Femur (tissue), 1 donor: ENCODE measurements around the gene CSH1.
"Not testable (repeated sequence)": the region's sequence is repeated elsewhere in the genome, so short reads cannot be mapped to it uniquely, and the experiment has no call there.

Source experiments
- DNase-seq: peaks from one replicate; pipeline ENCODE4 v3.0.0-alpha.2; 2017

The CSH1 gene

DNA sequence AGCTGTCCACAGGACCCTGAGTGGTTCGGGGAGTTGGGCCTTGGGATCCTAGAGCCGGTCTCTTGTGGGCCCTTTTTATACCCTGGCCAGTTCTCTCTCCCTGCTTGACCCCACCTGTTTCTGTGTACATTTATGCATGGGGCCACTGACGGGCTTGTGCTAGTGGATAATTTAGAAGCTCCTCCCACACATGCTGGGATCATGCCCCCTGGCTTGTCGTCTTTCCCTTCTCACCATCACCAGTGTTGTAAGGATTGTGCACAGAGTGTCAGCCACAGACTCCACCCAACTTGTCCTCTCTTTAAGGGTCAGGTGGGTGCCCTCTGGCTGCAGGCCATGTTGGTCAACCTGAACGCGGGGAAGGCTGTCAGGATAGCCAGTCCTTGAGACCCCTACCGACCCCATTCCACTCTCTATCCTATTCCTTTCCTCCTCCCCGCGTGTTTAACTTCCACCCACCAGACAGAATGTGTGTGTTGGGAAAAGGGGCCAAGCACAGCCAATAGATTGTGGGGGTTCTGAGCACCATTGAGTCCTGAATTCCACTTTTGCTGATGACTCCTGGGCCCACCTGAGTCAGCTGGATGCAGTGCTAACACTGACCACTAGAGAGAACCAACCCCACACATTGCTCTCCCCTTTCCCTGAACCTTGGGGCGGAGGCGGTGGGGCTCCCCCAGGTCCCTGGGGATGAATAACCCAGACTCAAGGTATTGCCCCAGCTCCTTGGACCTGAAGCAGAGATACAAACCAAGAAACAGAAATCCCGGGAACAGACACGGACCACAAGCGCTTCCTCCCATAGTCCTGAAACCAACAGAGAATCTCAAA is at the start of gene CSH1:
Gene CSH1 (minus strand): TSS at position 51 of the 831 bp plus-strand sequence. CDS start 63 bp downstream, outside the sequence.
- not testable (repeated sequence) for DNase-seq

DNA sequence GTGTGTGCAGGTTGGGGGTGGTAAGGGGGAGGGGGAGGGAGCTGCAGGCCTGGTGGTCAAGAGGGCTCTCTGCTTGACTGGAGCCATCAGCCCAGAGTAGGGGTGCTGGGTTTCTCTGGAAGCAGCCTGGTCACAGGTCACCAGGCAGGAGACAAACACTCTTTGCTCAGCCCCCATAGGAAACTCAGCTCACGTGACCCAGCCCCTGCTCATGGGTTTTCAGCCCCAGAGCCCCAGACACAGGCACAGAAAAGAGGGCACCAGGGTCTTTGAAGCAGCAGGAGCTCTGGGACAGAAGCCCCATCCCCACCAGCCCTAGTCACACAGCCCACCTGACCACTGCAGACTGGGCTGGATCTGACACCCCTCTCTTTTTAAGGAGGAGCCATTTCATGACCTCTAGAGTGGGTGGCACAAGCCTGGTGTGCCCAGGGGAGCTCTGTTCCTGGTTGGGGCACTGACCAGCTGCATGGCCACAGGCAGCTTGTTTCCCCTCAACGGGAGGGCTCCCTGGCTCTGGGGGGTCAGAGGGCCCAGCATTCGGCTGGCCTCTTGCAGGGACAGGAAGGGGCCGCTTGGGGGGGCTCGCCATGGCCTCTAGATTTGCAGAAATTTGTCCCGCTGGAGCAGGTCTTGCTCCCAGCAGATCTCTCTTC is 49.5 kb upstream of the CSH1 start:
- DNase-seq, result no peak

DNA sequence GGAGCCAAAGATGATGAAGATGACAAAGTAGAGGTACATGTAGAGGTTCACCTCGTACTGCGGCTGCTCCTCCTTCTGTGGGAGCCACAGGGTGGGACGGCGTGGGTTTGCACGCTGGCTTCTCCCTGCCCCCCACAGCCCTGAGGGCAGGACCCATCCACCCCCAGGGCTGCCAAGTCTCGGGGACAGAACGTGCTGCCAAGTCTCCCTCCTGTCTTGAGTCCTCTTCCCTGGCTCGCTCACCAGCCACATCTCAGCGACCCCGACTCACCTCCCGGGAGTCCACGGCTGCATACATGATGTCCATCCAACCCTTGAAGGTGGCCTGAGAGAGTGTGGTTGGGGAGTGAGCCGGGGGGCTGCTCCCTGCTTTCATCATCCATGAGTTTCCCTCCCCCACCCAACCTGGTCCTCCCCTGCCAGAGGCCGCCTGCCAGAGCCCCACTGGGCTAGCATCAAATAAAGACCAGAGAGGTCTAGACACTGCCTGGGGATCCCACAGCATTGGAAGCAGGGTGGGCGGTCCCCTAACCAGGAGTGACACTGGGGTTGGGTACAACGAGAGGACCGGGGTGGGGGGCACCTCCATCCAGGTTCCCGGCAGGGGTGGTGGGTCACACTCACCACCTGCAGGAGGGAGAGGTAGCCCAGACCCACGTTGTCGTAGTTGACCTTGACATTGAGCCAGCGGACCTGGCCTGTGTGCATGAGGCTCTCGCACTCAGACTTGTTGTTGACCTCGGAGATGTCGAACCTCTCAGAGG is 48.5 kb upstream of the CSH1 start:
- no peak for DNase-seq

DNA sequence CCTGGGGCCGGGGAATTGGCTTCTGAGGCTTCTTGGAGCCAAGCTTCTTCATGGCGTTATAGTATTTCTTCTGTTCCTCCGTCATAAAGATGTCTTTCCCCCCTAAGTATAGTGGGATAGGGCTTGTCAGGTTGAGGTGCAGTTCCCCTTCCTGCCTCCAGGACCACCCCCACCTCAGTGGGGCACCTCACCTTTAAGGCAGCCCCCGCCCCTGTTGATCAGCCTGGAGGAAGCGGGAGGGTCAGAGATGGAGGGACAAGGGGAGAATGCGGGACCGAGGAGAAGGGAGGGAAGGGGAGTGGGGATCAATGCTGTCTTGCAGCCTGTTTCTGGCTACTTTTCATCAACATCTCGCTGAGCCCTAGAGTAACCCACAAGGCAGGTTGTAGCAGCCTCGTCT is 47.4 kb upstream of the CSH1 start:
- DNase-seq, result no peak

DNA sequence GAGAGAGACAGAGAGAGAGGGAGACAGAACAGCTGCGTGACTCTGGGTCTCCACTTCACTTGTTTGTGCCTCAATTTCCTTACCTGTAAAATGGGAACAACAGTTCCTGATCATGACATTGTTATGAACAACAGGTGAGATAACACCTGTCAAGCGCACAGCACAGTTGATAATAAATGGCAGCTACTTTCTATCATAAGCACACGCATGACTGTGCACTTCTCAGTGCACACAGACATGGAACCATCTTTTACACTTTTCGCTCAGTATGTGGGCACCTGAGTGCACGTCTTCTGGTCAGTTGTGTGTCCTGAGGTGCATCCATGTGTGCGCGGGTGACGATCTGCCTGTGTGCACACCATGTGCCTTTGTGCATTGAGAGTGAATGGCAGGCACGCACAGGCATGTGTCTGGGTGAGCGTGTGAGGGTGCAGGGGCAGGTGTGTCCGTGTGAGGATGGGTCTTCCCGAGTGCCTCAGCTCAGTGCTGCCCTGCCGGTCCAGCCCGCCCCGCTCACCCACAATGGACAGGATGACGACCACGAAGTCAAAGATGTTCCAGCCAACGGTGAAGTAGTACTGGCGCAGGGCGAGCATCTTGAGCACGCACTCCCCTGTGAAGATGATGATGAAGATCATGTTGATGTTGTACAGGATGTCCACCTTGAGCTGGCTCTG is 46.1 kb upstream of the CSH1 start:
- DNase-seq, result no peak

DNA sequence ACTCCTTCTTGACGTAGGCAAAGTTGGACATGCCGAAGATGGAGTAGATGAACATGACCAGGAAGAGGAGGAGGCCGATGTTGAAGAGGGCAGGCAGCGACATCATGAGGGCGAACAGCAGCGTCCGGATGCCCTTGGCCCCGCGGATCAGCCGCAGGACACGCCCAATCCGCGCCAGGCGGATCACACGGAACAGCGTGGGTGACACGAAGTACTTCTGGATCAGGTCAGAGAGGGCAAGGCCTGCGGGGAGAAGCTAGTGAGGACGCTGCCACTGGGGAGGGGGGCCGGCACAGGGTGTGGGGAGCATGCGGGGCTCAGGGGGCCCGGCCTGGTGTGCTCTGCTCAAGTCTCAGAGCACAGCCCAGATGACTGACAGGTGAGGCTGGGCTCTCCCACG is 45.4 kb upstream of the CSH1 start:
- no peak for DNase-seq

DNA sequence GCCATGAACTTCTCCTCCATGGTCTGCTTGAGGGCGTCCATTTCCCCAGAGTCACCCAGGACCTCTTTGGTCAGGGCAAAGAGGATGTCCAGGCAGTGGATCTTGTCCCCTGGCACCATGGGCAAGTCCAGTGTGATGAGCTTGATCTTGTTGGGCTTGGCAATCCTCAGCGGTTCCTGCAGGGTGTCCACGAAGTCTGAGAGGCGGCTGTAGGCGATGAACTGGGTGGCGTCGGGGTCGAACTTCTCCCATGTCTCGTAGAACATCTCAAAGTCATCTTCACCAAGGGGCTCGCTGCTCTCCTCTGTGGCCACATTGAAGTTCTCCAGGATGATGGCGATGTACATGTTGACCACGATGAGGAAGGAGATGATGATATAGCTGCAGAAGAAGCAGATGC is 44.8 kb upstream of the CSH1 start:
- DNase-seq, result no peak

DNA sequence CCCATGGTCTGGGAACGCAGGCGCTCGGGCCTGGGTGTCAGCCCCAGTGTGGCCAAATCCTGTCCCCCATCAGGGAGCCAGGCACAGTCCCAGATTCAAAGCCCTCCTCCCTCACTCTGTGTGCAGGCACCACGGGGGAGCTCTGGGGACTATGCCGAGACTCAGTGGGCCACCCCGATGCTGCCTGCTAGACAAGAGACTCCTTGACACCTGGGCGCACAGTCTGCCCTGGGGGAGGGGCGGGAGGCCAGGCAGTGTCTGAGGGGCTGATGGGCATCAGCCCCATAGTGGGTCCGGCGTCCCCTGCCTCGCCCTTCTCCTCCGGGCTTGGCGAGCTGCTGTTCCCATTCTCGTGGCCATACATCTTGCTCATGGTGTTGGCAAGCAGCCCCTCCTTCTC is 44.2 kb upstream of the CSH1 start:
- DNase-seq, result no peak

DNA sequence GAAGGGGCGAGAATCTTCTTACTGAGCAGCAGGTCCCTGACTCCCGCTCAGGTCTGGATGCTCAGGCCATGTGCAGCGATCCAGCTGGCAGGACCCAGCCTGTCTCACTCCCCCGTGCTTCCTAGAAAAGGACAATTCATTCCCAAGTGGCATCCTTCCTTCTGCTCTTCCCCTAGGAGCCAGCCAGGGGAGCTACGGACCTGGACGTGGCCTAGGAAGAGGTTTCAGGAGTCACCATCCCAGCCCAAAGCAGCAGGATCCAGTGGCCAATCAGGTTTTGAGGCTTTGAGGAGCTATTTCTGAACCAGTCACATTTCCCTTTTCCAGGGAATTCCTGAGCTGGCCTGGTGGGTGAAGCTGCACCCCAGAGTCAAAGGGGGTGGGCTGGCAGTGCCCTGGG is 43.5 kb upstream of the CSH1 start:
- no peak for DNase-seq

DNA sequence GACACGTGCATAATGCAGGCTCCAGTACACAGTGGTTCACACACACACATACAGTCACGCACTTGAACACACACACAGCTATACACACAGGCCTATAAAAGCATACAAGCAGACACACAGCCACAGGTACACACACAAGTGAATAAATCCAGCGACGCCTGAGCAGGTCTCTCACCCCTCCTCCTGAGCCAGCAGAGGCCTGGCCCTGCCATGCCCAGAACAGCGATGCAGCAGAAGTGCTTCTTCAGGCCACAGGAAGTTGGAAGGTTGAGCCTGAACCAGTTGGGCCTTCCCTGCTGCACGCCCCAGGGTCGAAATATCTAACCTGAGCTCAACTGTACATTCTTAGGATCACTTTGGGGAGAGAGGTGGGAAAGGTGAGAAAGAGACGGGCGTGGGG is 43.0 kb upstream of the CSH1 start:
- DNase-seq, result no peak

DNA sequence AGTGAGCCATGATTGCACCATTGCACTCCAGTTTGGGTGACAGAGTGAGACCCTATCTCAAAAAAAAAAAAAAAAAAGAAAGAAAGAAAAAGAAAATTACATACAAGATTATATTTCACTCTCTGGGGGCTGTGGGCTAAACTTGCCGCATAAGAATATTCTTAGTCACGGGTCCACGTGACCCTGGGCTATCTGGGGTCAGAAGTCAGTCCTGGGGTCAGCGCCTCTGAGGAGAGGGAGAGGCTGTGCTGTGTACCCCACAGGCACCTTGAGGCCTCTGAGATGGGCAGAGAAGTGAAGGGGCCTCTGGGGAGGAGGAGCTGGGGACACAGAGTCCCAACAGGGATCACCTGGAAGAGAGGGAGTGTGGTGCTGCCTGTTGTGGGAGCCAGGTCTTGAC is 41.5 kb upstream of the CSH1 start:
- DNase-seq, result no peak

DNA sequence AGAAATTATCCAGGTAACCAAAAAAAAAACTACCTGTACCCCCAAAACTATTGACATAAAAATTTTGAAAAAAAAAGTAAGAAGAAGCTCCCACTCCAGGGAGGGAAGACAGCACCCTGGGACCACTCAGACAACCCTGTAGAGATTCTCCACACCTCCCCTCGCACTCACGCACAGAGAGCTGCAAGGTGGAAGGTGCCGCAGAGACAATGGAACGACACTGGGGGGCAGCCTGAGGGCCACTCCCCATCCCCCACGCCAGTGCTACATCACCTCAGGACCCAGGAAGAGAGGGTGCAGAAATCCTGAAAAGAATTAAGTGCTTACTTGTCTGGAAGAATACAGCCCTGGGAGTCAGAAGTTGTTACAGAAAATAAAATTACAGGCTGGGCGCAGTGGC is 40.9 kb upstream of the CSH1 start:
- no peak for DNase-seq

DNA sequence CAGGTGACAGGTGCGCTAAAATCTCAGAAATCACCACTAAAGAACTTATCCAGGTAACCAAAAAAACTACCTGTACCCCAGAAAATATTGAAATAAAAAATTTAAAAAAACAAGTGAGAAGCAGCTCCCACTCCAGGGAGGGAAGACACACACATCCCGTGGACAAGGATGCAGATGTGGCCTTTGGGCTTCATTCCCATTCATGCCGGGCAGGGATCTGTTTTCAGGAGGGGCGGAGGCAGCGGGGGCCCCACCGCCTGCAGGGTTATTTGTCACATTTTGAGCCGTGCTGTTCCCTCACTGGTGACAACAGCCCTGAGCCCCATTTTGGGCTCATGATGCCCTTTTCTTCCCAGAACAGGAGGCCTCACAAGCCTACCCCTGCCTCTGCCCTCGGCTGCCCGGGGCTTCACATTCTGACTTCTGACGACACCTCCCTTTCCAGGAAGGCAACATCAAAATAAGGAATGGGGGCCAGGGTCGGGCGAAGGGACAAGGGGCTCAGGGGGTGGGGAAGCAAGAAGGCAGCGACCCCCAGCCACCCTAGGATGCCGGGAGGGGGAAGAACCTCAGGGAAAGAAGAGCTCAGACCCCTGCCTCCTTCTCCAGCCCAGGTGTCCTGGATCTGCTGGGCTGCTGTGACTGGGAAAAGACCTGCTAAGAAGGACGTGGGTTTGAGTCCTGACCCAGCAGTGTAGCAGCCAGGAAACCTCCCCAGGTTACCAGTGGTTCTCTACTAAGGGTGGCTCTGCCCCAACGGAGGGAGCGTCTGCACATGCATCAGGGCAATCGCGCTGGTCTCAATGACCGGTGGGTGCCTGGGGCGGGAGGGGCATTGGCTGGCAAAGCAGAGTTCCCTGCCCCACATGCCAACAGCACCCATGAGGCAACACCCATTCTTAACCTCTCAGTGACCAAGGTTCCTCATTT is 38.1 kb upstream of the CSH1 start:
- DNase-seq, result no peak

DNA sequence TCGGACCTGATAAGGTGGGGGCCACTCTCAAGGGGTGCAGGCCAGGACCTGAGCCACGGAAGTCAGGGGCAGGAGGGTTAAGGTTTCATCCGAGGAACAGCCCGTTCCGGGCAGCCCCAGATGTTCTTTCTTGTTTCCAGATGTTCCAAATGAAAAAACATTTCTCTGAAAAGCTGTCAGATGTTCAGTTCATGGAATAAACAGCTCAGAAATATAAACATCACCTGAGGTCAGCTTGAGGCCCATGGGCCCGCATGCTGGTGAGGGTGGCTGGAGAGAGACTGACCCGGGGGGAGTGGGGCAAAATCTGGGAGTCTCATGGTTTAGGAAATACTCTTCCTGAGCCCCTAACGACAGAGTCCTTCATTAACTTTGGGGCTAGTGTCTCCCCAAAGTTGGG is 37.2 kb upstream of the CSH1 start:
- DNase-seq, result no peak

DNA sequence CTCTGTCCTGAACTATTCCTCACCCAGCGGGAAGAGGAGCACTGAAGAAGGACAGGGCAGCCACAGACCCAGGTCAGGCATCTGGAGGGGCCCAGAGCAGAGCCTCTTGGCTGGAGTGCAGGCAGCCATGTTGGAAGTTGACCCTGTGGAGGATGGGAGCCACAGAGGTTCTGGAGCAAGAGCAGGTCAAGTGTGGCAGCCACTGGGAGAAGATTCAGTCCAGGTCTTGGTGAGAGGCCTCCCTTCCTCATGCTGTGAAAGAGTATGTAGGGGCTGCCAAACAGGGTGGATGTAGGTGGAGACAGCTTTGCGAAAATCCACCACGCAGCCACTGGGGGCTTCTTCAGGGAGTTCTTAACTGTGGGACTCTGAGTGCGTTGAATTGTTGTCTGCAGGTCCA is 36.3 kb upstream of the CSH1 start:
- DNase-seq, result no peak

DNA sequence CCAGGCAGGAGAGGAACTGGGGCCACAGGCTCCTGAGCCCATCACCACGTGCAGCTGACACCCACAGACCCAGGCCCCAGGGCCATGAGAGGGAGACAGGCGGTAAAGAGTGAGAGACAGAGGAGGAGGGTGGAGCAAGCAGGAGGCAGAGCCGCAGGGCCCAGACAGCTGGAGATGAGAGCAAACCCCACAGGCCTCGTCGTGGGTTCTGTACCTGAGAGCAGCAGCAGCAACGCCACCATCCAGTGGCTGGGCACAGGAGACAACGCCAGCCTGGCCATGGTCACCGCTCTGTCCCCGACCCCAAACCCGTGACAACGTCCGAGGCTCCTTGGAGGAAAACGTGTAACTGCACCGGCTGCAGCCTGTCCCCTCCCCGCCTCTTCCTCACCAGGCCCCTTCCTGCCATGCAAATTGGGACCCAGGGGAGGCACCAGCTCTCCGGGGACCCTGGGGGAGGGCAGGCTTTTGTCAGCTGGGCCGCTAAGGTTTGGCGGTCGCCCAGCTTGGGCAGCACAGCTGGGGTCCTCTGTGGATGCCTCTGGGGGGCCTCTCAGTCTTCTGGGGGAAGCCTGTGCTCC is 35.7 kb upstream of the CSH1 start, which contains the start of gene CD79B:
Gene CD79B (minus strand): TSS at position 351 of the 581 bp plus-strand sequence. CDS start 70 bp downstream, at position 281.
- peak; percentile 56 for DNase-seq

DNA sequence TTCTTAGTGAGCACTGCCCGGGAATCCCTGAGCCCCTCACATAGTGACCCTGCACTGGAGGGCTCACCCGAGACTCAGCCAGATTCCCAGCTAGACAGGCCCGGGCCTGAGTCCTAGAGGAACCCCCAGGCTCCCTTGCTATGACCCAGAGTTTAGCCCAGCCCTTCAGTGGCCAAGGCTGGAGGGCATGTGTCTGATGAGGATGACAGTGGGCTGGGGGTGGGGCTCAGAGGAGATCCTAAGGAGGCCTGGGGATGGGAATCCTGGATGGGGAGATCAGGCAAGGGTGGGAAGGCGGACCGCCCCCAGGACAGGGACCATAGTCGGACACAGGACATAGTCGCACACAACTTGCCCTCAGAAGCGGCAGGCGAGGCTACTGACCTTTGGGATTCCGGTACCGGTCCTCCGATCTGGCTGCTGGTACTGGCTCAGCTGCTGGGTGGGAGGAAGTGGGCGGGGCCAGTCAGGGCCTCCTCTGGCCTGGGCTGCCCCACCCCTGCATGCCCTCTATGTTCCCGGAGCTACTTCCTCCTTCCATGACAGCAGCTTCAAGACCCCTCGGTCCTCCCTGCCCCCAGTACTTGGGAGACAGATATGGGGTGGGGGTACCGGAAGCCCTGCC is 34.7 kb upstream of the CSH1 start:
- peak; percentile 50 for DNase-seq

DNA sequence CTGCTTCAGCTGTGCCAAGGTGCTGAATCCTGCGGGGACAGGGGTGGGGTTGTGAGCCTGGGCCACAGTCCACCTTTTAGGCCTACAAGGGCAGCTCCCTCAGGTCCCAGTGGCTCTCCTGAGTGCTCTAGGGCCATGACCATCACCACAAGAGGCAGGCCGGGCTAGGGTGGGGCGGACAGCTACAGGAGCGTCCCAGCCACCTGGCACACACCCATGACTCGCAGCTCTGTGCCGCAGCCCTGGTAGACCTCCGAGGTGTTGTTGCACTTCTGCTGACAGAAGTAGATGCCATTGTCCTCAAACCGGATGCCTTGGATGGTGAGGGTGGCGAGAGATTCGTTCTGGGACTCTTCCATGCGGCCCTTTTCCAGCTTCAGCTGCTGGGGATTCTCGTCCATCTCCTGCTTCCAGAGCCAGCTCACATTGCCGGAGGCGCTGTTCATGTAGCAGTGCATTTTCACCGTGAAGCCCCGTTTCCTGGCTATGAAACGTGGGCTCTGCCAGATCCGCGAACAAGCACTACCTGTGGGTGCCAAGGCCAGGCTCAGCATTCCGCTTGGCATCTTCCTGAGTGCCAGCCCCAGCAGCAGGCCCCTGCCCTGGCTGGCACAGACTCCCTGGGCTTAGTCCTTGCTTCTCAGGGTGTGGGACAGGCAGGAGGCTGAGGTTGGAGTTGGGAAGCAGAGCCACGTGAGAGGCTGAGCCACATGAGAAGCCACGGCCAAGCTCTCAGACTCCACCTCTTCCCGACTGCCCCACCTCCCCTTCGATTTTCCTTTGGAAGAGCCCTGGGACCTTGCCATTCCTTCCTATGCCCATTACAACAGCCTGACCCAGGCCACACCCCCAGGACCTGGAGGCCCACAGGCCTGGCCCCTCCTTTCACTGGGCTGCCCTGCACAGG is 33.7 kb upstream of the CSH1 start:
- DNase-seq, result peak; percentile 72

DNA sequence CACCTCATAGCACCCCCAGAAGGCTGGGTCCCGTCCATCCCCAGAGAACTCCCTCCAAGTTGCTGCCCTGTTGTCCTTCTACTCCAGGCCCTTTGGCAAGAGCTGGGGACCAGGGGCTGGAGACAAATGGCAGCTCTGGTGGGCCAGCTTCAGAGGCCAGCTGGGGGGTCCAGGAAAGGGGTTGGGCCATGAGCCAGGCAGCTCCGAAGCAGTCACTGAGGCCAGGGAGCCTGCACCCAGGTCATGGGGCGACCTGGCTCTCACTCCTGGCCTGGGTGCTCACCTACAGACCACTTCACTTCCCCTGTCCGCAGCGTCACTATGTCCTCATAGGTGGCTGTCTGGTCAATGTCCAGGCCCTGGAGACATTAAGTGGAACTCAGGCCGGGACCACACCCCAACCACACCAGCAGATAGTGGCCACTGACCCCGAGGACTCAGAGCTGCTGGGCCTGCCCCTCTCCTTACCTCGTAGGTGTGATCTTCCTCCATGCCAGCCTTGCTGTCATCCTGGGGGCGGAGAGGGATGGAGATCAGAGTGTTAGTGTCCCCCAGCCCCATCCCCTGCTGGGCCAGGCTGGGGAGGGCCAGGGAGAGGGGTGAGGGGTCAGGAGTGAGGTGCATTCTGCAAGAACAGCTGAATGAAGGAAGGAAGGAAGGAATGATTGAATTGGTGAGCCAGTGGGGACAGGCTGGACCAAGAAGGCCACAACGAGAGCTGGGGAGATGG is 32.8 kb upstream of the CSH1 start:
- no peak for DNase-seq
